ENCODE data around the gene KRTAP10-9. TPM values are rescaled to one million over a fixed set of nuclear protein-coding genes. Genes with fewer than 3 reads are reported as not detected.
A peak's percentile ranks its signal among the peaks of the same experiment; 100 is the strongest.
"Not testable (repeated sequence)": the region's sequence is repeated elsewhere in the genome, so short reads cannot be mapped to it uniquely, and the experiment has no call there.

Gene KRTAP10-9
- total and polyA plus RNA-seq, 5 donors: not detected

DNA sequence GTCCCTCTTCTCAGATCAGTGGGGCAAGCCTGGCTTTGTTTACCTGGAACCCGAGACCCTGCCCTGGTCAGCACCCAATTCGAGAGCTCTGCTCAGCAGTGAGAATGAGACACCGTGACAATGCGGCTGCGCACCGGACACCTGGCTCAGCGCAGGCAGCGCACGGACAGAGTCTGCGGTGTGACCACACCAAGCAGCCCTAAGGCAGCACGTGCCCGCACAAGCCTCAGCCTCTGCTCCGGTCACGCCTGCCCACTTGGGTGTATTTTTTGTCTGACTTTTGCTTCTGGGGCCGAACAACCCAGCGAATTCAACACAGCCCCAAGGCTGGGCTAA is 10.3 kb upstream of the KRTAP10-9 start:
- H3K9me3 ChIP-seq (ENCODE audit: control insufficient read depth, low read length): no peaks in the 10 kb centered on the region
- 84% methylated on average over 16 of the region's 16 CpGs for WGBS
- no peak overlapping the region for H3K27ac ChIP-seq (ENCODE audit: low read length)
- H3K27me3 ChIP-seq (ENCODE audit: control insufficient read depth, insufficient read depth): no peaks in the 10 kb centered on the region
- H3K4me3 ChIP-seq (ENCODE audit: low read length): no peak overlapping the region
- DNase-seq (peak in 1 of 3 donors; percentile 29), ATAC-seq (no peak)
- no peaks in the 10 kb centered on the region for H3K4me1 ChIP-seq (ENCODE audit: control insufficient read depth, insufficient read depth, low read length)
- intact Hi-C loops (cut with DNase I): no loop called here

DNA sequence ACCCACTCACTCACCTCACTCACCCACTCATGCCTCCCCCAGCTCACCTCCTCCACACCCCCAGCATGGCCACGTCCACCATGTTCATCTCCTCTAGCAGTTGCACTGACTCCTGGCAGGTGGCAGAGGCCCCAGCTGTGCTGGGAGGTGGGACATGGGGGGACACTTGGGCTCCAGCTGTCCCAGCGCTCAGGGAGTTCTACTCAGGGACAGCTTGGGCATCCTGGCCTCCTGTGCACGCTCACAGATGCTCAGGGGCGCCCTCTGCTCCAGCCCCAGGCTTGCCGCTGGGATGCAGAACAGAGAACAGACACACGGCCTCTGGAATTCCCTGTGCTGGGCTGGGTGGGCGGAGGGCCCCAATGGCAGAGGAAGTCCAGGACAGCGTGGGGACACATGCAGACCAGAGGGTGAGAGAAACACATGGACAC is 9.8 kb upstream of the KRTAP10-9 start:
- Histone ChIP-seq H3K9me3 (ENCODE audit: control insufficient read depth, low read length) (no peaks in the 10 kb centered on the region), H3K27me3 (ENCODE audit: control insufficient read depth, insufficient read depth) (no peaks in the 10 kb centered on the region), H3K27ac (ENCODE audit: low read length) (no peak overlapping the region), H3K4me1 (ENCODE audit: control insufficient read depth, insufficient read depth, low read length) (no peaks in the 10 kb centered on the region), H3K4me3 (ENCODE audit: low read length) (no peak overlapping the region)
- ATAC-seq (no peak), DNase-seq (peak in 1 of 3 donors; percentile 22)
- intact Hi-C loops (cut with DNase I): no loop called here
- WGBS: 53% methylated on average over 8 of the region's 8 CpGs

DNA sequence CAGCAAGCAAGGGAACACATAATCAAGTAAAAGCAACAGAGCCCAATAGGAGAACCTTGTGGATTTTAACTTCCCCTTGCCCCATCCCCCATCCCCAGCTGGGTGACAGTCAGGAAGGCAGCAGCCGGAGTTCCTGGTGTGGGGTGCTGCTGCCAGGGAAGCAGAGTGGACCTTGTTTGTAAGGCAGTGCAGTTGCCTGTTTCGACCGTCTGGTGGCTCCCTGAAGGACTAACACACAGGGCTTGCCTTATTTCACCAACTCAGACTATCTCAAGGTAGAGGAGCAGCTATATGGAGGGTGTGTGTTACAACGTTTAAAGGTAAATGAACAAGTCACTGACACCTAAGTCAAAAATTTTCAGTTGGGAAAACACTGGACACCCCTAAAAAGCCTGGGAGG is 8.4 kb upstream of the KRTAP10-9 start:
- WGBS: 18% methylated on average over 4 of the region's 4 CpGs
- H3K27ac ChIP-seq (ENCODE audit: low read length): no peak overlapping the region
- intact Hi-C loops (cut with DNase I): no loop called here
- peak in 1 of 2 donors; percentile 49 for ATAC-seq
- no peaks in the 10 kb centered on the region for H3K27me3 ChIP-seq (ENCODE audit: control insufficient read depth, insufficient read depth)
- H3K9me3 ChIP-seq (ENCODE audit: control insufficient read depth, low read length): no peaks in the 10 kb centered on the region
- H3K4me1 ChIP-seq (ENCODE audit: control insufficient read depth, insufficient read depth, low read length): no peaks in the 10 kb centered on the region
- no peak overlapping the region for H3K4me3 ChIP-seq (ENCODE audit: low read length)
- DNase-seq: peak in 1 of 3 donors; percentile 69

DNA sequence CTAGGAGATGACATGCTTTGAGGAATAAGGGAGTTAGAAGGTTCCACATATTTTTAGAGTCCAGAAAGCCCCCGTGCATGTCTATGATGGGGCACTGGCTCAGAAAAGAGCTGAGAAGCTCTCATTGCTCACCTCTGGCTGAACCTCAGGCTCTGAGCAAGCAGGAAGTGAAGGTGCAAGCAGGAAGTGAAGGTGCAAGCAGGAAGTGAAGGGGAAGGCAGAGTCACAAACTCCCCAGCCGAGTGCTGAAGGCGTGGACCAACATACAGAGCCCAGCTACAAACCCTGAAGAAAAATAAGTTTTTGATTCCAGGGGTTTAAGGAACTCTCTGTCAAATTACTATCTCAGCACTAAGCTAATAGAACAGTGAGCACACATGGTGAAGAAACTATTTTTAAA is 8.0 kb upstream of the KRTAP10-9 start:
- Histone ChIP-seq H3K27me3 (ENCODE audit: control insufficient read depth, insufficient read depth) (no peaks in the 10 kb centered on the region), H3K4me1 (ENCODE audit: control insufficient read depth, insufficient read depth, low read length) (no peaks in the 10 kb centered on the region), H3K27ac (ENCODE audit: low read length) (no peak overlapping the region), H3K9me3 (ENCODE audit: control insufficient read depth, low read length) (no peaks in the 10 kb centered on the region), H3K4me3 (ENCODE audit: low read length) (no peak overlapping the region)
- intact Hi-C loops (cut with DNase I): no loop called here
- WGBS: 64% methylated on average over 3 of the region's 3 CpGs
- ATAC-seq (no peak), DNase-seq (no peak)

DNA sequence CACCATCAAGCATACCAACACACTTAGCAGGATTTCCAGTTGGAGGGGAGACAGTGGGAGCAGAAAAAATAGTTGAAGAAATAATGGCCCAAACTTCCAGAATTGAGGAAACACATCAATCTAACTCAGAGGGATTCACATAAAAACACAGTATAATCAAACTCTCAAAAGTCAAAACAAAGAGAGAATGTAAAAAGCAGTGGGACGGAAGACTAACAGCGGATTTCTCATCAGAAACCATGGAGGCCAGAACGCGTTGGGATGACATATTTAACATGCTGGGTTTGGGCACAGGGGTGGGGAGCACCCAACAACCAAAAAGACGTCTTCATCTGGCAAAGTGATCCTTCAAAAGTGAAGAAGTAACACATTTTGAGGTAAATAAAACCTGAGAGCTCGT is 7.0 kb upstream of the KRTAP10-9 start:
- H3K4me3 ChIP-seq (ENCODE audit: low read length): no peak overlapping the region
- intact Hi-C loops (cut with DNase I): no loop called here
- H3K27ac ChIP-seq (ENCODE audit: low read length): no peak overlapping the region
- H3K4me1 ChIP-seq (ENCODE audit: control insufficient read depth, insufficient read depth, low read length): no peaks in the 10 kb centered on the region
- WGBS: 88% methylated on average over 6 of the region's 6 CpGs
- ATAC-seq (no peak), DNase-seq (no peak)
- H3K27me3 ChIP-seq (ENCODE audit: control insufficient read depth, insufficient read depth): no peaks in the 10 kb centered on the region
- no peaks in the 10 kb centered on the region for H3K9me3 ChIP-seq (ENCODE audit: control insufficient read depth, low read length)

DNA sequence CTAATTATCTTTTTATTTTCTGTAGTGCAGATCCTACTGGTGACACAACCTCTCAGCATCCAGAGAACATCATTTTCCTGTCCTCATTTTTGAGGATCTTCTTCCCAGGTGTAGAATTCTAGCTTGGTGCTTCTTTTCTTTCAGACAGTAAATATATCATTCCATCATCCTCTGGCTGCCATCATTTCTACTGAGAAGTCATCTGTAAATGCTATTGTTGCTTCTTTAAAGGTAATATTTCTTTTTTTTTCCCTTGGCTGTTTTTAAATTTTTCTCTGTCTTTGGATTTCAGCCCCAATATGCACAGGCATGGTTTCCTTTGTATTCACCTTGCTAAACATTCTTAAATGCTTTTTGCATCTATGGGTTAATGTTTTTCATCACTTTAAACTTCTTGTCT is 3.3 kb upstream of the KRTAP10-9 start:
- H3K4me1 ChIP-seq (ENCODE audit: control insufficient read depth, insufficient read depth, low read length): no peaks in the 10 kb centered on the region
- no peak for DNase-seq
- intact Hi-C loops (cut with DNase I): no loop called here
- ATAC-seq: no peak
- no peaks in the 10 kb centered on the region for H3K27me3 ChIP-seq (ENCODE audit: control insufficient read depth, insufficient read depth)
- no peak overlapping the region for H3K4me3 ChIP-seq (ENCODE audit: low read length)
- no peak overlapping the region for H3K27ac ChIP-seq (ENCODE audit: low read length)
- H3K9me3 ChIP-seq (ENCODE audit: control insufficient read depth, low read length): no peaks in the 10 kb centered on the region

DNA sequence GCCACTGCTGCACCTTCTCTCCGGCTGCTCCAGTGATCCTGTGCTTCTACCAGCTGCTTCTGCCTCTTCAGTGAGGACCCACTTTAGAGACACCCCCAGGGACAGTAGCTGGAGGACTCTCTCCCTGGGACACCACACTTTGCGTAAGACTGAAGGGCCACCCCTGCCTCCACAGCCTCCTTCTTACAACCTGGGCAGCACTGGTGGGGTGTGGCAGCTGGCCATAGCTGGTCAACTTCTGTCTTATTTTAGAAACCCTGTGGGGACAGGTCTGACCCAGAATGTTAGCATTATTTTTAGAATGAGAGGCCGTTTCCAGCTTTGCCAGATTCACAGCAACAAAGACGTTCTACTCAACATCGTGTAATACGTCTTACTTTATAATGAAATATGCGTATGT is 1.1 kb upstream of the KRTAP10-9 start:
- intact Hi-C loops (cut with DNase I): no loop called here
- no peak for DNase-seq
- no peaks in the 10 kb centered on the region for H3K4me1 ChIP-seq (ENCODE audit: control insufficient read depth, insufficient read depth, low read length)
- no peaks in the 10 kb centered on the region for H3K27me3 ChIP-seq (ENCODE audit: control insufficient read depth, insufficient read depth)
- H3K4me3 ChIP-seq (ENCODE audit: low read length): no peak overlapping the region
- no peak for ATAC-seq
- WGBS: 76% methylated on average over 7 of the region's 7 CpGs
- H3K27ac ChIP-seq (ENCODE audit: low read length): no peak overlapping the region
- H3K9me3 ChIP-seq (ENCODE audit: control insufficient read depth, low read length): no peaks in the 10 kb centered on the region

DNA sequence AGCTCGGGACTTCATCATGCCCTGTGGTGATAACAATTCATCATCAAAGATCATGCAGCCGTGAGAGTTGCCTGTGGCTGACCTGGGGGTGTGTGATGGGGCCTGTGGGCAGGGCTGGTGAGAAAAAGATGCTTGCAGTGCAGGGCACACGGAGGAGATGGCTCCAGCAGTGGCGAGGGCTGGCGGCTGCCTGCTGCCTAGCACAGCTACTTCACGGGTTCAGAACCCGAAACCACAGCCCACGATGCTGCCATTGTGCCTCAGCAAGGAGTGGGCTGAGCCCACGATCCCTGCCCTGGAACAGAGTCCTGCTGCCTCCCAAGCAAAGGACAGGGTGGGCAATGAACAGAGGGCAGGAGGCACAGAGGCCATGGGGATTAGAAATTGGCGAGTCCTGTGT is 631 bp upstream of the KRTAP10-9 start:
- 71% methylated on average over 10 of the region's 10 CpGs for WGBS
- H3K9me3 ChIP-seq (ENCODE audit: control insufficient read depth, low read length): no peaks in the 10 kb centered on the region
- H3K4me3 ChIP-seq (ENCODE audit: low read length): no peak overlapping the region
- H3K4me1 ChIP-seq (ENCODE audit: control insufficient read depth, insufficient read depth, low read length): no peaks in the 10 kb centered on the region
- intact Hi-C loops (cut with DNase I): no loop called here
- no peaks in the 10 kb centered on the region for H3K27me3 ChIP-seq (ENCODE audit: control insufficient read depth, insufficient read depth)
- no peak overlapping the region for H3K27ac ChIP-seq (ENCODE audit: low read length)
- ATAC-seq: peak in 1 of 2 donors; percentile 39
- no peak for DNase-seq

DNA sequence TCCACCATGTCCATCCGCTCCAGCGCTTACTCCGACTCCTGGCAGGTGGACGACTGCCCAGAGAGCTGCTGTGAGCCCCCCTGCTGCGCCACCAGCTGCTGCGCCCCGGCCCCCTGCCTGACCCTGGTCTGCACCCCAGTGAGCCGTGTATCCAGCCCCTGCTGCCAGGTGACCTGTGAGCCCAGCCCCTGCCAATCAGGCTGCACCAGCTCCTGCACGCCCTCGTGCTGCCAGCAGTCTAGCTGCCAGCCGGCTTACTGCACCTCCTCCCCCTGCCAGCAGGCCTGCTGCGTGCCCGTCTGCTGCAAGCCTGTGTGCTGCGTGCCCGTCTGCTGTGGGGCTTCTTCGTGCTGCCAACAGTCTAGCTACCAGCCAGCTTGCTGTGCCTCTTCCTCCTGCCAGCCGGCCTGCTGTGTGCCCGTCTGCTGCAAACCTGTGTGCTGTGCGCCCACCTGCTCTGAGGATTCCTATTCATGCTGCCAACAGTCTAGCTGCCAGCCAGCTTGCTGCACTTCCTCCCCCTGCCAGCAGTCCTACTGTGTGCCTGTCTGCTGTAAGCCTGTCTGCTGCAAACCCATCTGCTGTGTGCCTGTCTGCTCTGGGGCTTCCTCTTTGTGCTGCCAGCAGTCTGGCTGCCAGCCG is 409 bp downstream of the KRTAP10-9 start:
- WGBS: 76% methylated on average over 20 of the region's 20 CpGs
- not testable (repeated sequence) for DNase-seq

DNA sequence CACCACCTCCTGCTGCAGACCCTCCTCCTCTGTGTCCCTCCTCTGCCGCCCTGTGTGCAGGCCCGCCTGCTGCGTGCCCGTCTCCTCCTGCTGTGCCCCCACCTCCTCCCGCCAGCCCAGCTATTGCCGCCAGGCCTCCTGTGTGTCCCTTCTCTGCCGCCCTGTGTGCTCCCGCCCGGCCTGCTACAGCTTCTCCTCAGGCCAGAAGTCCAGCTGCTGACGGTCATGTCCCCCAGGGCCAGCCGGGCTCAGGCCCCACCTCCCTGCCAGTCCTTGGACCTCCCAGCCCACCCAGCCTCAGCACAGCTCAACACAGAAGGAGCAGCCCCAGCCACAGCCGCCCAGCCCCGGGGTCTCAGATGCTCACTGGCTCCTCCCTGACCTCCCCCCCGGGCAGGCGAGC is 939 bp downstream of the KRTAP10-9 start:
- ATAC-seq; DNase-seq; H3K9me3 ChIP-seq (ENCODE audit: control insufficient read depth, low read length); H3K27ac ChIP-seq (ENCODE audit: low read length); H3K27me3 ChIP-seq (ENCODE audit: control insufficient read depth, insufficient read depth); intact Hi-C loops (cut with DNase I); H3K4me1 ChIP-seq (ENCODE audit: control insufficient read depth, insufficient read depth, low read length); H3K4me3 ChIP-seq (ENCODE audit: low read length): not testable (repeated sequence)
- 53% methylated on average over 15 of the region's 15 CpGs for WGBS

More for the DNA sequence above, 409 bp downstream of the KRTAP10-9 start:
- H3K4me1 ChIP-seq (ENCODE audit: control insufficient read depth, insufficient read depth, low read length); H3K27ac ChIP-seq (ENCODE audit: low read length); H3K27me3 ChIP-seq (ENCODE audit: control insufficient read depth, insufficient read depth); H3K4me3 ChIP-seq (ENCODE audit: low read length); H3K9me3 ChIP-seq (ENCODE audit: control insufficient read depth, low read length); ATAC-seq; intact Hi-C loops (cut with DNase I): not testable (repeated sequence)

DNA sequence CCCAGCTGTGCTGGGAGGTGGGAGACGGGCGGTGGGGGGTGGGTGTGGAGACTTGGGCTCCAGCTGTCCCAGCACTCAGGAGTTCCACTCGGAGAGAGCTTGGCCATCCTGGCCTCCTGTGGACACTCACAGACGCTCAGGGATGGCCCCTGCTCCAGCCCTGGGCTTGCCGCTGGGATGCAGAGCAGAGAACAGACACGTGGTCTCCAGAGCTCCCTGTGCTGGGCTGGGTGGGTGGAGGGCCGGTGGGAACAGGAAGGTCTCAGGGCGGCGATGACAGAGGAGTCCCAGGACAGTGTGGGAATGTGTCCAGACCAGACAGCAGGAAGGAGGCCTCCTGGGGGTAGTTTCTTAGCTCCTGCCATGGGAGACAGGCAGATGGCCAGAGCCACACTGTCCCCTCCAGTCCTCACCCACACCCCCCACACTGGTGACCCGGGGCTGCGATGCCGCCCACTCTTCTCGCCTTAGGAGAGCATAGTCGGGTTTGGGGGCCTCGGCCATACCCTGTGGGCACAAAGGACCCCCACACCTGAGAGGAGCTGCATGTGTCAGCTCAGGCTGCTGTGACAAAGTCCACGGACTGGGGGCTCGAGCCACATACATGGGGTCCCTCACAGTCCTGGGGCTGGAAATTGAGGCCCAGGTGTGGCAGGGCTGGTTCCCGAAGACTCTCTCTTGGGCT is 2.0 kb downstream of the KRTAP10-9 start:
- DNase-seq: no peak
- Histone ChIP-seq H3K4me3 (ENCODE audit: low read length) (no peak overlapping the region), H3K27ac (ENCODE audit: low read length) (no peak overlapping the region), H3K27me3 (ENCODE audit: control insufficient read depth, insufficient read depth) (no peaks in the 10 kb centered on the region), H3K4me1 (ENCODE audit: control insufficient read depth, insufficient read depth, low read length) (no peaks in the 10 kb centered on the region), H3K9me3 (ENCODE audit: control insufficient read depth, low read length) (no peaks in the 10 kb centered on the region)
- intact Hi-C loops (cut with DNase I): no loop called here
- peak; percentile 39 to 46 for ATAC-seq
- WGBS: 57% methylated on average over 18 of the region's 18 CpGs
